ENCODE data around the gene CTCF. TPM values are rescaled to one million over a fixed set of nuclear protein-coding genes. Genes with fewer than 3 reads are reported as not detected.

Gene CTCF
- total and polyA plus RNA-seq, 2 experiments from 2014 or later, result 64.5 to 72.3 TPM

DNA sequence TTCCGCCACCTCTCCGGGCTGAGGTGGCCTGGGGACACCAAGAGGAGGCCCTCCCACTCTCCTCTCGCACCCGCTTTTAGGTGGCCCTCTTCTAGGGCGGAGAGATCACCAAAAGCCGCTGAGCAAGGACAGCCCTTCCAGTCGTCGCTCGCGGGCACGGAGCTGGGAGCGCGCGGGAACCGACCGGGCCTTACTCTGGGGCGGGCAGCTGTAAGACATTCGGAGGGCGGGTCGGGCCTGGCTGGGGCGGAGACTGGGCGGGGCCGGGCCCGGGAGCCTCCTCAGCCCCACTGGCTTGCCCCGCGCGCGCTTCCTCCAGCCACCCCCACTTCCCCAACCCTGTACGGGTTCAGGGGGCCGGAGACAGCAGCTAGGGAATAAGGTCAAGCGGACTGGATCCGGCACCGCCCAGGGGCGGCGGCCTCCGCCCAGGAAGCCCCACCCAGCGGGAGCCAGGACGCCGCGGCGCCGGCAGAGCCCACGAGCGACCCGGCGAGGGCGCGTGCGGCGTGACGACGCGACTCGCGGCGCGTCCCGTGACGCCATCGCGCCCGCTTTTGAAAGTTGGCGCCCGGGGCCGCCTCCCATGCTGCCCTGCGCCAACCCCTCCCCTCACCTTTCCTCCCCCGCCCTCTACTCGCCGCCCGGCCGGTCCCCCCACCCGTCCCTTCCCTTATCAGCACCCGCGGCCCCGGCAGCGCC is 351 bp upstream of the CTCF start:
- peak overlapping the region; percentile 79 for H3K4me3 ChIP-seq
- H3F3A ChIP-seq (replicated peaks; ENCODE audit: low read depth), result peaks cover 12% of the 10 kb centered on the region; the same call in 1 of the 2 replicates
- H3K27ac ChIP-seq (ENCODE audit: low read depth), result peak overlapping the region; percentile 83
- H3K27me3 ChIP-seq (ENCODE audit: insufficient read depth), result no peaks in the 10 kb centered on the region
- H3K4me1 Mint-ChIP-seq, result peaks cover 19% of the 10 kb centered on the region
- no peaks in the 10 kb centered on the region; the same call in 1 of the 2 replicates for H3K36me3 ChIP-seq (ENCODE audit: insufficient read depth)
- H3K79me2 ChIP-seq (replicated peaks; ENCODE audit: insufficient read depth), result peaks cover 78% of the 10 kb centered on the region
- peak overlapping the region; percentile 86; the same call in 1 of the 2 replicates for H2AFZ ChIP-seq
- no peaks in the 10 kb centered on the region for H3K9me2 ChIP-seq (ENCODE audit: insufficient read depth)
- DNase-seq (ENCODE audit: low spot score) (peak; percentile 97), ATAC-seq (peak; percentile 86)
- peaks cover 2% of the 10 kb centered on the region for H3K27me3 Mint-ChIP-seq (ENCODE audit: insufficient read depth, low read depth, poor library complexity)
- peak overlapping the region; percentile 78 for H3K27ac Mint-ChIP-seq
- peaks cover 20% of the 10 kb centered on the region for H4K20me1 ChIP-seq (replicated peaks; ENCODE audit: insufficient read depth)
- H3K4me2 ChIP-seq, result peak overlapping the region; percentile 88
- TF ChIP-seq, protein P1, sequence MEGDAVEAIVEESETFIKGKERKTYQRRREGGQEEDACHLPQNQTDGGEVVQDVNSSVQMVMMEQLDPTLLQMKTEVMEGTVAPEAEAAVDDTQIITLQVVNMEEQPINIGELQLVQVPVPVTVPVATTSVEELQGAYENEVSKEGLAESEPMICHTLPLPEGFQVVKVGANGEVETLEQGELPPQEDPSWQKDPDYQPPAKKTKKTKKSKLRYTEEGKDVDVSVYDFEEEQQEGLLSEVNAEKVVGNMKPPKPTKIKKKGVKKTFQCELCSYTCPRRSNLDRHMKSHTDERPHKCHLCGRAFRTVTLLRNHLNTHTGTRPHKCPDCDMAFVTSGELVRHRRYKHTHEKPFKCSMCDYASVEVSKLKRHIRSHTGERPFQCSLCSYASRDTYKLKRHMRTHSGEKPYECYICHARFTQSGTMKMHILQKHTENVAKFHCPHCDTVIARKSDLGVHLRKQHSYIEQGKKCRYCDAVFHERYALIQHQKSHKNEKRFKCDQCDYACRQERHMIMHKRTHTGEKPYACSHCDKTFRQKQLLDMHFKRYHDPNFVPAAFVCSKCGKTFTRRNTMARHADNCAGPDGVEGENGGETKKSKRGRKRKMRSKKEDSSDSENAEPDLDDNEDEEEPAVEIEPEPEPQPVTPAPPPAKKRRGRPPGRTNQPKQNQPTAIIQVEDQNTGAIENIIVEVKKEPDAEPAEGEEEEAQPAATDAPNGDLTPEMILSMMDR (conservative IDR thresholded peaks at IDR 0.05; ENCODE audit: low read depth in 2 of 2), result no peak
- TF ChIP-seq, protein P2, sequence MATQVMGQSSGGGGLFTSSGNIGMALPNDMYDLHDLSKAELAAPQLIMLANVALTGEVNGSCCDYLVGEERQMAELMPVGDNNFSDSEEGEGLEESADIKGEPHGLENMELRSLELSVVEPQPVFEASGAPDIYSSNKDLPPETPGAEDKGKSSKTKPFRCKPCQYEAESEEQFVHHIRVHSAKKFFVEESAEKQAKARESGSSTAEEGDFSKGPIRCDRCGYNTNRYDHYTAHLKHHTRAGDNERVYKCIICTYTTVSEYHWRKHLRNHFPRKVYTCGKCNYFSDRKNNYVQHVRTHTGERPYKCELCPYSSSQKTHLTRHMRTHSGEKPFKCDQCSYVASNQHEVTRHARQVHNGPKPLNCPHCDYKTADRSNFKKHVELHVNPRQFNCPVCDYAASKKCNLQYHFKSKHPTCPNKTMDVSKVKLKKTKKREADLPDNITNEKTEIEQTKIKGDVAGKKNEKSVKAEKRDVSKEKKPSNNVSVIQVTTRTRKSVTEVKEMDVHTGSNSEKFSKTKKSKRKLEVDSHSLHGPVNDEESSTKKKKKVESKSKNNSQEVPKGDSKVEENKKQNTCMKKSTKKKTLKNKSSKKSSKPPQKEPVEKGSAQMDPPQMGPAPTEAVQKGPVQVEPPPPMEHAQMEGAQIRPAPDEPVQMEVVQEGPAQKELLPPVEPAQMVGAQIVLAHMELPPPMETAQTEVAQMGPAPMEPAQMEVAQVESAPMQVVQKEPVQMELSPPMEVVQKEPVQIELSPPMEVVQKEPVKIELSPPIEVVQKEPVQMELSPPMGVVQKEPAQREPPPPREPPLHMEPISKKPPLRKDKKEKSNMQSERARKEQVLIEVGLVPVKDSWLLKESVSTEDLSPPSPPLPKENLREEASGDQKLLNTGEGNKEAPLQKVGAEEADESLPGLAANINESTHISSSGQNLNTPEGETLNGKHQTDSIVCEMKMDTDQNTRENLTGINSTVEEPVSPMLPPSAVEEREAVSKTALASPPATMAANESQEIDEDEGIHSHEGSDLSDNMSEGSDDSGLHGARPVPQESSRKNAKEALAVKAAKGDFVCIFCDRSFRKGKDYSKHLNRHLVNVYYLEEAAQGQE (IDR thresholded peaks at IDR 0.05; ENCODE audit: unreplicated experiment), result no peak
- TF ChIP-seq EZH2phosphoT487 (IDR thresholded peaks at IDR 0.05; ENCODE audit: unreplicated experiment) (no peak), EZH2 (IDR thresholded peaks at IDR 0.05; ENCODE audit: low read depth, unreplicated experiment) (no peak), STAT1 (IDR thresholded peaks at IDR 0.05; ENCODE audit: unreplicated experiment) (no peak), ZNF331 (CRISPR knock-in tag; IDR thresholded peaks at IDR 0.05; ENCODE audit: low read depth) (no peak), ZNF114 (CRISPR knock-in tag; IDR thresholded peaks at IDR 0.05) (no peak), CREB1 (CRISPR knock-in tag; IDR thresholded peaks at IDR 0.05; ENCODE audit: low read depth) (peak; percentile 95), NANOG (IDR thresholded peaks at IDR 0.05; ENCODE audit: borderline replicate concordance) (no peak), JUNB (IDR thresholded peaks at IDR 0.05; ENCODE audit: unreplicated experiment) (no peak), POLR2AphosphoS5 (IDR thresholded peaks at IDR 0.05; ENCODE audit: low read depth) (peak; percentile 78)
- TF ChIP-seq, protein P3, sequence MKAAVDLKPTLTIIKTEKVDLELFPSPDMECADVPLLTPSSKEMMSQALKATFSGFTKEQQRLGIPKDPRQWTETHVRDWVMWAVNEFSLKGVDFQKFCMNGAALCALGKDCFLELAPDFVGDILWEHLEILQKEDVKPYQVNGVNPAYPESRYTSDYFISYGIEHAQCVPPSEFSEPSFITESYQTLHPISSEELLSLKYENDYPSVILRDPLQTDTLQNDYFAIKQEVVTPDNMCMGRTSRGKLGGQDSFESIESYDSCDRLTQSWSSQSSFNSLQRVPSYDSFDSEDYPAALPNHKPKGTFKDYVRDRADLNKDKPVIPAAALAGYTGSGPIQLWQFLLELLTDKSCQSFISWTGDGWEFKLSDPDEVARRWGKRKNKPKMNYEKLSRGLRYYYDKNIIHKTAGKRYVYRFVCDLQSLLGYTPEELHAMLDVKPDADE (IDR thresholded peaks at IDR 0.05), result no peak
- TF ChIP-seq, protein P4, sequence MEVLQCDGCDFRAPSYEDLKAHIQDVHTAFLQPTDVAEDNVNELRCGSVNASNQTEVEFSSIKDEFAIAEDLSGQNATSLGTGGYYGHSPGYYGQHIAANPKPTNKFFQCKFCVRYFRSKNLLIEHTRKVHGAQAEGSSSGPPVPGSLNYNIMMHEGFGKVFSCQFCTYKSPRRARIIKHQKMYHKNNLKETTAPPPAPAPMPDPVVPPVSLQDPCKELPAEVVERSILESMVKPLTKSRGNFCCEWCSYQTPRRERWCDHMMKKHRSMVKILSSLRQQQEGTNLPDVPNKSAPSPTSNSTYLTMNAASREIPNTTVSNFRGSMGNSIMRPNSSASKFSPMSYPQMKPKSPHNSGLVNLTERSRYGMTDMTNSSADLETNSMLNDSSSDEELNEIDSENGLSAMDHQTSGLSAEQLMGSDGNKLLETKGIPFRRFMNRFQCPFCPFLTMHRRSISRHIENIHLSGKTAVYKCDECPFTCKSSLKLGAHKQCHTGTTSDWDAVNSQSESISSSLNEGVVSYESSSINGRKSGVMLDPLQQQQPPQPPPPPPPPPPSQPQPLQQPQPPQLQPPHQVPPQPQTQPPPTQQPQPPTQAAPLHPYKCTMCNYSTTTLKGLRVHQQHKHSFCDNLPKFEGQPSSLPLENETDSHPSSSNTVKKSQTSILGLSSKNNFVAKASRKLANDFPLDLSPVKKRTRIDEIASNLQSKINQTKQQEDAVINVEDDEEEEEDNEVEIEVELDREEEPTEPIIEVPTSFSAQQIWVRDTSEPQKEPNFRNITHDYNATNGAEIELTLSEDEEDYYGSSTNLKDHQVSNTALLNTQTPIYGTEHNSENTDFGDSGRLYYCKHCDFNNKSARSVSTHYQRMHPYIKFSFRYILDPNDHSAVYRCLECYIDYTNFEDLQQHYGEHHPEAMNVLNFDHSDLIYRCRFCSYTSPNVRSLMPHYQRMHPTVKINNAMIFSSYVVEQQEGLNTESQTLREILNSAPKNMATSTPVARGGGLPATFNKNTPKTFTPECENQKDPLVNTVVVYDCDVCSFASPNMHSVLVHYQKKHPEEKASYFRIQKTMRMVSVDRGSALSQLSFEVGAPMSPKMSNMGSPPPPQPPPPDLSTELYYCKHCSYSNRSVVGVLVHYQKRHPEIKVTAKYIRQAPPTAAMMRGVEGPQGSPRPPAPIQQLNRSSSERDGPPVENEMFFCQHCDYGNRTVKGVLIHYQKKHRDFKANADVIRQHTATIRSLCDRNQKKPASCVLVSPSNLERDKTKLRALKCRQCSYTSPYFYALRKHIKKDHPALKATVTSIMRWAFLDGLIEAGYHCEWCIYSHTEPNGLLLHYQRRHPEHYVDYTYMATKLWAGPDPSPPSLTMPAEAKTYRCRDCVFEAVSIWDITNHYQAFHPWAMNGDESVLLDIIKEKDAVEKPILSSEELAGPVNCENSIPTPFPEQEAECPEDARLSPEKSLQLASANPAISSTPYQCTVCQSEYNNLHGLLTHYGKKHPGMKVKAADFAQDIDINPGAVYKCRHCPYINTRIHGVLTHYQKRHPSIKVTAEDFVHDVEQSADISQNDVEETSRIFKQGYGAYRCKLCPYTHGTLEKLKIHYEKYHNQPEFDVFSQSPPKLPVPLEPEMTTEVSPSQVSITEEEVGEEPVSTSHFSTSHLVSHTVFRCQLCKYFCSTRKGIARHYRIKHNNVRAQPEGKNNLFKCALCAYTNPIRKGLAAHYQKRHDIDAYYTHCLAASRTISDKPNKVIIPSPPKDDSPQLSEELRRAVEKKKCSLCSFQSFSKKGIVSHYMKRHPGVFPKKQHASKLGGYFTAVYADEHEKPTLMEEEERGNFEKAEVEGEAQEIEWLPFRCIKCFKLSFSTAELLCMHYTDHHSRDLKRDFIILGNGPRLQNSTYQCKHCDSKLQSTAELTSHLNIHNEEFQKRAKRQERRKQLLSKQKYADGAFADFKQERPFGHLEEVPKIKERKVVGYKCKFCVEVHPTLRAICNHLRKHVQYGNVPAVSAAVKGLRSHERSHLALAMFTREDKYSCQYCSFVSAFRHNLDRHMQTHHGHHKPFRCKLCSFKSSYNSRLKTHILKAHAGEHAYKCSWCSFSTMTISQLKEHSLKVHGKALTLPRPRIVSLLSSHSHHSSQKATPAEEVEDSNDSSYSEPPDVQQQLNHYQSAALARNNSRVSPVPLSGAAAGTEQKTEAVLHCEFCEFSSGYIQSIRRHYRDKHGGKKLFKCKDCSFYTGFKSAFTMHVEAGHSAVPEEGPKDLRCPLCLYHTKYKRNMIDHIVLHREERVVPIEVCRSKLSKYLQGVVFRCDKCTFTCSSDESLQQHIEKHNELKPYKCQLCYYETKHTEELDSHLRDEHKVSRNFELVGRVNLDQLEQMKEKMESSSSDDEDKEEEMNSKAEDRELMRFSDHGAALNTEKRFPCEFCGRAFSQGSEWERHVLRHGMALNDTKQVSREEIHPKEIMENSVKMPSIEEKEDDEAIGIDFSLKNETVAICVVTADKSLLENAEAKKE (CRISPR knock-in tag; IDR thresholded peaks at IDR 0.05), result no peak
- peak overlapping the region; percentile 83 for H3K4me3 Mint-ChIP-seq
- H3K9me3 Mint-ChIP-seq, result no peaks in the 10 kb centered on the region
- peaks cover 4% of the 10 kb centered on the region; the same call in 2 of the 3 replicates for H3K36me3 Mint-ChIP-seq (ENCODE audit: low read depth)
- peaks cover 16% of the 10 kb centered on the region for H3K4me1 ChIP-seq (ENCODE audit: insufficient read depth)
